ENCODE data around the gene PPARG.

The PPARG gene

GRCh38 chr3:12345584-12346494, 57.0 kb downstream of the PPARG start:
- no peak for DNase-seq

- DNase-seq = no peak
Measured at GRCh38 chr3:12347301-12347700, 58.4 kb downstream of the PPARG start.

GRCh38 chr3:12349895-12350811, 61.3 kb downstream of the PPARG start:
- DNase-seq = no peak

- DNase-seq = no peak
Measured at GRCh38 chr3:12351145-12351544, 62.3 kb downstream of the PPARG start.

- DNase-seq = no peak
Measured at GRCh38 chr3:12352253-12352652, 63.4 kb downstream of the PPARG start.

GRCh38 chr3:12352755-12353154, 63.9 kb downstream of the PPARG start:
- DNase-seq = no peak

- no peak for DNase-seq
Measured at GRCh38 chr3:12353796-12354525, 65.1 kb downstream of the PPARG start.

- no peak for DNase-seq
Measured at GRCh38 chr3:12356175-12356574, 67.3 kb downstream of the PPARG start.

- DNase-seq = no peak
Measured at GRCh38 chr3:12356996-12357395, 68.1 kb downstream of the PPARG start.

GRCh38 chr3:12357456-12357855, 68.6 kb downstream of the PPARG start:
- DNase-seq = no peak

GRCh38 chr3:12363397-12364195, 74.7 kb downstream of the PPARG start:
- no peak for DNase-seq

GRCh38 chr3:12367346-12367745, 78.5 kb downstream of the PPARG start:
- DNase-seq = no peak

GRCh38 chr3:12369029-12369428, 80.2 kb downstream of the PPARG start:
- no peak for DNase-seq

GRCh38 chr3:12369598-12369997, 80.7 kb downstream of the PPARG start:
- DNase-seq = no peak

GRCh38 chr3:12370758-12371157, 81.9 kb downstream of the PPARG start:
- no peak for DNase-seq

GRCh38 chr3:12371525-12372140, 82.8 kb downstream of the PPARG start:
- no peak for DNase-seq

GRCh38 chr3:12372741-12373280, 83.9 kb downstream of the PPARG start:
- DNase-seq = no peak

GRCh38 chr3:12375572-12375971, 86.7 kb downstream of the PPARG start:
- no peak for DNase-seq

- DNase-seq = no peak
Measured at GRCh38 chr3:12379640-12380429, 91.0 kb downstream of the PPARG start.

- DNase-seq = no peak
Measured at GRCh38 chr3:12380461-12380860, 91.6 kb downstream of the PPARG start.

- no peak for DNase-seq
Measured at GRCh38 chr3:12381199-12381598, 92.3 kb downstream of the PPARG start.

Measured in stimulated activated CD4-positive, alpha-beta T cell treated with anti-CD3 and anti-CD28 coated beads, Interleukin-4, amount 100 ng/mL, for 24 hours (primary cell).